Activated CD8-positive, alpha-beta T cell treated with anti-CD3 and anti-CD28 coated beads for 36 hours (primary cell): ENCODE data around the gene CD164L2. TPM values are rescaled to one million over a fixed set of nuclear protein-coding genes. Genes with fewer than 3 reads are reported as not detected.
A peak's percentile ranks its signal among the peaks of the same experiment; 100 is the strongest.

ENCODE experiments used
- ATAC-seq: fragments of 200-7000 bp; cut with Tn5 transposase; one replicate; pipeline ENCODE4 v1.10.0; 2021; ENCODE audit warnings: mild to moderate bottlenecking, moderate library complexity
- CTCF ChIA-PET: fragments of 350-600 bp; sonication (Branson Sonifier 250); formaldehyde crosslinking; loops from one replicate; lab custom pipeline; 2021; ENCODE audit warnings: antibody characterized with exemption; lab: Charles Lee
- POLR2A ChIA-PET: fragments of 350-600 bp; sonication (Branson Sonifier 250); formaldehyde crosslinking; loops from one replicate; lab custom pipeline; 2021; ENCODE audit warnings: antibody characterized with exemption; lab: Charles Lee
- DNase-seq: peaks from one replicate; pipeline ENCODE4 v3.0.0-alpha.2; 2020
- H3K27ac Mint-ChIP-seq: one replicate; pipeline ENCODE4 v1.8.0; 2021; ENCODE audit warnings: mild to moderate bottlenecking, mixed read lengths
- H3K27me3 Mint-ChIP-seq: one replicate; pipeline ENCODE4 v1.8.0; 2021; ENCODE audit warnings: mixed read lengths
- H3K36me3 Mint-ChIP-seq: one replicate; pipeline ENCODE4 v1.8.0; 2021; ENCODE audit warnings: low read depth, mixed read lengths
- H3K4me1 Mint-ChIP-seq: one replicate; pipeline ENCODE4 v1.8.0; 2021; ENCODE audit warnings: low read depth, mixed read lengths
- H3K4me3 Mint-ChIP-seq: one replicate; pipeline ENCODE4 v1.8.0; 2021; ENCODE audit warnings: mild to moderate bottlenecking, moderate library complexity, mixed read lengths
- H3K9me3 Mint-ChIP-seq: one replicate; pipeline ENCODE4 v1.8.0; 2021; ENCODE audit warnings: mixed read lengths
- intact Hi-C: fragments of 100-400 bp; cut with micrococcal nuclease; formaldehyde crosslinking; loops from one replicate; pipeline ENCODE4 v1.10.0; 2022
- total RNA-seq, 2 experiments: library from RNA; stranded (reverse); gene quantifications; one replicate each; pipeline ENCODE4 v1.2.3, GENCODE V29; 2021
- TF ChIP-seq, protein P1 (sequence below): fragments of 200-600 bp; IDR thresholded peaks from one replicate; pipeline ENCODE4 v1.8.0; 2022; ENCODE audit warnings: antibody characterized with exemption, mild to moderate bottlenecking

Gene CD164L2
- total RNA-seq, 2 experiments from 2014 or later = not detected

DNA sequence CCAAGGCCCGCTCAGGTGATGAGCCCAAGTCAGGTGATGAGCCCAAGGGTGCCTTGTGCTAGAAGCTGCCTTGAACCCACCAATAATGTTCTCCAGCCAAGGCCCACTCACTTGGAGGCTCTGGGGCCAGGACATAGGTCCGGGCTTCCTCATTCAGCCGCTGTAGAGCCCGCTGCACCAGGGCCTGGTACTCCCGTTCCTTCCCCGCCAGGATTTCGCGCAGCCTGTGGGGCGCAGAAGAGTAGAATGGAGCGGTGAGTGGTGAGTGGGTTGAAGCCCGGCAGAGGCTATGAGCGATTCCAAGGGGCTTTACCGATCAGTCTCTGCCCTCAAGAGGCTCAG, 26.9 kb downstream of the CD164L2 start:
- intact Hi-C loops = no loop called here
- H3K4me1 Mint-ChIP-seq = peaks cover 44% of the 10 kb centered on the region
- TF ChIP-seq, protein P1, sequence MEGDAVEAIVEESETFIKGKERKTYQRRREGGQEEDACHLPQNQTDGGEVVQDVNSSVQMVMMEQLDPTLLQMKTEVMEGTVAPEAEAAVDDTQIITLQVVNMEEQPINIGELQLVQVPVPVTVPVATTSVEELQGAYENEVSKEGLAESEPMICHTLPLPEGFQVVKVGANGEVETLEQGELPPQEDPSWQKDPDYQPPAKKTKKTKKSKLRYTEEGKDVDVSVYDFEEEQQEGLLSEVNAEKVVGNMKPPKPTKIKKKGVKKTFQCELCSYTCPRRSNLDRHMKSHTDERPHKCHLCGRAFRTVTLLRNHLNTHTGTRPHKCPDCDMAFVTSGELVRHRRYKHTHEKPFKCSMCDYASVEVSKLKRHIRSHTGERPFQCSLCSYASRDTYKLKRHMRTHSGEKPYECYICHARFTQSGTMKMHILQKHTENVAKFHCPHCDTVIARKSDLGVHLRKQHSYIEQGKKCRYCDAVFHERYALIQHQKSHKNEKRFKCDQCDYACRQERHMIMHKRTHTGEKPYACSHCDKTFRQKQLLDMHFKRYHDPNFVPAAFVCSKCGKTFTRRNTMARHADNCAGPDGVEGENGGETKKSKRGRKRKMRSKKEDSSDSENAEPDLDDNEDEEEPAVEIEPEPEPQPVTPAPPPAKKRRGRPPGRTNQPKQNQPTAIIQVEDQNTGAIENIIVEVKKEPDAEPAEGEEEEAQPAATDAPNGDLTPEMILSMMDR = no peak
- POLR2A ChIA-PET = interaction anchor here (1.0 to 6.7 kb wide), 8 partner anchors 10 to 42 kb away, joined by 3 to 61 read pairs (median 6); partner anchors contain the start of genes MAP3K6 and SYTL1
- peak overlapping the region; percentile 75 for H3K4me3 Mint-ChIP-seq
- peak overlapping the region; percentile 90 for H3K27ac Mint-ChIP-seq
- CTCF ChIA-PET = interaction anchor here (1.0 to 8.9 kb wide), 13 partner anchors 13 to 306 kb away, joined by 3 to 91 read pairs (median 16); partner anchors contain the start of genes CD164L2, GPR3, MAP3K6 and SYTL1
- peaks cover 2% of the 10 kb centered on the region for H3K36me3 Mint-ChIP-seq
- no peak for ATAC-seq
- no peaks in the 10 kb centered on the region for H3K9me3 Mint-ChIP-seq
- no peak for DNase-seq
- peaks cover 2% of the 10 kb centered on the region for H3K27me3 Mint-ChIP-seq

DNA sequence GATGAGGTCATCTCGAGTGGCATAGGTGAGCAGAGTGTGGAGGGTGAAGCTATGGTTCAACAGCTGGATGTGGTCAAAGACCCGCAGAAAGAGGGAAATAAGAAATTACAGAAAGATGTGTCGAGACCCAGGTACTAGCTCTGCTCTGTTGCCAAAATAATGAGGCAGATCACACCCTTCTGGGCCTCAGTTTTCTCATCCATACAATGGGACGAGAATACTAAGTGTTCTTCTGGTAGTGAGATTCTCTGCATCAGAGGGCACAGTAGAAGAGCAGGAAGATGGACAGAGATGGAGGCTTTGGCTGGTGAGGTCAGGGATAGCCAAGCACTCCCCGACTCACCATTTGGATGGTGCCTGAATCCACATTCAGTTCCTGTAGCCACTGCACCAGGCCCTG, 27.4 kb downstream of the CD164L2 start:
- CTCF ChIA-PET = interaction anchor here (1.0 to 8.9 kb wide), 8 partner anchors 12 to 251 kb away, joined by 3 to 91 read pairs (median 56); partner anchors contain the start of genes CD164L2, GPR3, MAP3K6 and SYTL1
- Mint-ChIP-seq H3K27ac (peak overlapping the region; percentile 90), H3K27me3 (peaks cover 2% of the 10 kb centered on the region), H3K4me1 (peaks cover 44% of the 10 kb centered on the region), H3K9me3 (no peaks in the 10 kb centered on the region), H3K4me3 (peak overlapping the region; percentile 75), H3K36me3 (peaks cover 2% of the 10 kb centered on the region)
- POLR2A ChIA-PET = interaction anchor here (1.0 to 6.7 kb wide), 8 partner anchors 10 to 43 kb away, joined by 3 to 61 read pairs (median 6); partner anchors contain the start of genes MAP3K6 and SYTL1
- TF ChIP-seq, protein P1 = no peak
- intact Hi-C loops = no loop called here
- ATAC-seq = no peak
- no peak for DNase-seq

DNA sequence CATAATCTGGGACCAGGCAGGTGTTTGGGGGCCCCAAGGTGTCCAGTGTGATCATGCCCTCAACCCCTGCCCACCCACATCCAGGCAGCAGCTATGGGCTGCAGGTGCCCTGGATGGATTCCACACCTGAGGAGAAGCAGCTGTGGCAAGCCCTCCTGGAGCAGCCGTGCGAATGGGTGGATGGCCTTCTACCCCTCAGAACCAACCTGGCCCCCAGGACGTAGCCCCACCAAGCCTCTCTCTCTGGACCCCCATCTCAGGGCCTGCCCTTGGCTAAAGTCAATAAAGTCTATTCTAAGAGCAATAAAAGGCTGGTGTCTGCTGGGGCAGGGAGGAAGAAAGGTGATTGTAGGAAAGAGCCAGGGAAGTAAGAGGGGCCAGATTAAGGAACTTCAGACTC, 29.5 kb downstream of the CD164L2 start:
- ChIA-PET POLR2A (interaction anchor here (1.1 to 6.7 kb wide), 3 partner anchors 9 to 17 kb away, joined by 4 to 61 read pairs (median 4); partner anchors contain the start of gene SYTL1), CTCF (interaction anchor here (1.1 to 8.9 kb wide), 5 partner anchors 10 to 54 kb away, joined by 3 to 91 read pairs (median 75); partner anchors contain the start of genes CD164L2 and SYTL1)
- DNase-seq (no peak), ATAC-seq (no peak)
- intact Hi-C loops = no loop called here
- H3K9me3 Mint-ChIP-seq = no peaks in the 10 kb centered on the region
- no peaks in the 10 kb centered on the region for H3K27me3 Mint-ChIP-seq
- peaks cover 34% of the 10 kb centered on the region for H3K4me1 Mint-ChIP-seq
- TF ChIP-seq, protein P1 = no peak
- H3K27ac Mint-ChIP-seq = peak overlapping the region; percentile 20
- no peak overlapping the region for H3K4me3 Mint-ChIP-seq
- peaks cover 2% of the 10 kb centered on the region for H3K36me3 Mint-ChIP-seq

DNA sequence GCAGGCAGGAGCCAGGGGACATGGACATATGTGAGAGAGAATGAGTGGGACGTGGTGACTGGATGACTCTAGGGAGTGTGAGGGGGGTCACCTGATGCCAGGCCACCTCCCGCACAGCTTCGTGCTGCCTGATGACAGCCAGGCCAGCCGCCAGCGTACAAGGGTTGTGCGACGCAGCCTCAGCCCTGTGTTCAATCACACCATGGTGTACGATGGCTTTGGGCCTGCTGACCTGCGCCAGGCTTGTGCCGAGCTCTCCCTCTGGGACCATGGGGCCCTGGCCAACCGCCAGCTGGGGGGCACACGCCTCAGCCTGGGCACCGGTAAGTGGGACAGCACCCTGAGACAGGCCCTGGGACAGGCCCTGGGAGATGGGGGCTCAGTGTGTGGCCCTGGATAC, 30.0 kb downstream of the CD164L2 start:
- H3K9me3 Mint-ChIP-seq = no peaks in the 10 kb centered on the region
- POLR2A ChIA-PET = interaction anchor here (0.6 to 6.7 kb wide), 6 partner anchors 9 to 348 kb away, joined by 3 to 61 read pairs (median 4); partner anchors contain the start of gene SYTL1
- ATAC-seq (no peak), DNase-seq (no peak)
- peaks cover 2% of the 10 kb centered on the region for H3K36me3 Mint-ChIP-seq
- intact Hi-C loops = no loop called here
- no peaks in the 10 kb centered on the region for H3K27me3 Mint-ChIP-seq
- TF ChIP-seq, protein P1 = no peak
- CTCF ChIA-PET = interaction anchor here (0.7 to 8.9 kb wide), 5 partner anchors 11 to 53 kb away, joined by 3 to 85 read pairs (median 5); partner anchors contain the start of gene SYTL1
- H3K4me1 Mint-ChIP-seq = peaks cover 34% of the 10 kb centered on the region
- no peak overlapping the region for H3K27ac Mint-ChIP-seq
- no peak overlapping the region for H3K4me3 Mint-ChIP-seq

DNA sequence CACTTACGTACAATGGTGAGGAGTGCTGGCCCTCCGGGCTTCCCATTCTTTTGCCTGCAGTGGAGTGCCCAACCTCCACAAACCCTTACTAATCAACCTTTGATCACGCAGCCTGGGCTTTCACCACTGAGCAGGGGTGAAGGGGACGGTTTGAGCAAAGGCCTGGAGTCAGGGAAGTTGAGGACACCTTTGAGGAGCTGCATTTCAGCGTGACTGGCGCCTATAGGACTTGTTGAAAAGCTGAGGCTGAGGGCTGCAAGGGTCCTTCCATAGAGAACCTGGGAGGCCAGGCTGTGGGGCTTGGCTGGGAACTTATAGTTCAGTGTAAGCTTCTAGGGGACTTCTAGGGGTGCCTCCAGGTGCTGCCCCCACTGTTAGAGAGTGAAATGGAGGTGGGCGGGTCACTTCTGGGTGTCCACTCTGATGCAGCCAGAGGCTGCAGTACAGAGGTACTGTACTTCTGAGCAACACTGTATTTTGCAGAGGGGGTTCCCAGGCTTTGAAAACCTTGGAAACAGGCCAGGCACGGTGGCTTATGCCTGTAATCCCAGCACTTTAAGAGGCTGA, 31.5 kb downstream of the CD164L2 start:
- Mint-ChIP-seq H3K36me3 (peaks cover 5% of the 10 kb centered on the region), H3K9me3 (no peaks in the 10 kb centered on the region), H3K4me1 (peaks cover 28% of the 10 kb centered on the region), H3K27me3 (no peaks in the 10 kb centered on the region), H3K27ac (peak overlapping the region; percentile 15), H3K4me3 (no peak overlapping the region)
- intact Hi-C loops = no loop called here
- TF ChIP-seq, protein P1 = no peak
- ChIA-PET POLR2A (interaction anchor here (6.7 kb wide), 1 partner anchor 9 kb away, joined by 61 read pairs; the partner anchor contains the start of gene SYTL1), CTCF (interaction anchor here (0.9 to 8.9 kb wide), 3 partner anchors 19 to 52 kb away, joined by 4 to 85 read pairs (median 4); no protein-coding TSS in a partner anchor)
- DNase-seq = no peak
- ATAC-seq = no peak
